ENCODE results near the gene KCNJ5. TPM values are rescaled to one million over a fixed set of nuclear protein-coding genes. Genes with fewer than 3 reads are reported as not detected.
A peak's percentile ranks its signal among the peaks of the same experiment; 100 is the strongest.

Gene KCNJ5
- total RNA-seq, 2 experiments from 2014 or later = 0.17 to 0.20 TPM

- DNase-seq (no peak), ATAC-seq (ENCODE audit: low read depth) (no peak)
- H3K9me3 Mint-ChIP-seq = no peaks in the 10 kb centered on the region
- peaks cover 13% of the 10 kb centered on the region for H3K4me1 Mint-ChIP-seq
- no peaks in the 10 kb centered on the region for H3K36me3 Mint-ChIP-seq
- POLR2A ChIA-PET = no interaction called here
- H3K27ac Mint-ChIP-seq = no peak overlapping the region
- H3K27me3 Mint-ChIP-seq = peaks cover 55% of the 10 kb centered on the region
- no peak overlapping the region for H3K4me3 Mint-ChIP-seq
Measured at GRCh38 chr11:128894286-128894681, 3.1 kb downstream of the KCNJ5 start.

GRCh38 chr11:128894685-128895084 lies 3.5 kb downstream of the KCNJ5 start:
- no peak overlapping the region for H3K4me3 Mint-ChIP-seq
- no peaks in the 10 kb centered on the region for H3K36me3 Mint-ChIP-seq
- ATAC-seq (ENCODE audit: low read depth) (no peak), DNase-seq (no peak)
- H3K9me3 Mint-ChIP-seq = no peaks in the 10 kb centered on the region
- H3K27me3 Mint-ChIP-seq = peaks cover 51% of the 10 kb centered on the region
- peaks cover 13% of the 10 kb centered on the region for H3K4me1 Mint-ChIP-seq
- POLR2A ChIA-PET = no interaction called here
- no peak overlapping the region for H3K27ac Mint-ChIP-seq

GRCh38 chr11:128895526-128895925 lies 4.4 kb downstream of the KCNJ5 start:
- no peak overlapping the region for H3K27ac Mint-ChIP-seq

GRCh38 chr11:128896356-128896755 lies 5.2 kb downstream of the KCNJ5 start:
- ATAC-seq (ENCODE audit: low read depth) = no peak
- Mint-ChIP-seq H3K27ac (no peak overlapping the region), H3K36me3 (no peaks in the 10 kb centered on the region), H3K9me3 (no peaks in the 10 kb centered on the region), H3K27me3 (peaks cover 41% of the 10 kb centered on the region), H3K4me1 (peaks cover 11% of the 10 kb centered on the region), H3K4me3 (no peak overlapping the region)
- POLR2A ChIA-PET = no interaction called here
- DNase-seq = no peak

More at GRCh38 chr11:128895526-128895925, 4.4 kb downstream of the KCNJ5 start:
- POLR2A ChIA-PET = no interaction called here
- Mint-ChIP-seq H3K4me3 (no peak overlapping the region), H3K27me3 (peaks cover 46% of the 10 kb centered on the region), H3K9me3 (no peaks in the 10 kb centered on the region), H3K36me3 (no peaks in the 10 kb centered on the region), H3K4me1 (peaks cover 13% of the 10 kb centered on the region)
- no peak for DNase-seq
- ATAC-seq (ENCODE audit: low read depth) = no peak

- DNase-seq (no peak), ATAC-seq (ENCODE audit: low read depth) (no peak)
- Mint-ChIP-seq H3K4me1 (peaks cover 7% of the 10 kb centered on the region), H3K27me3 (peaks cover 31% of the 10 kb centered on the region), H3K9me3 (no peaks in the 10 kb centered on the region), H3K36me3 (no peaks in the 10 kb centered on the region), H3K4me3 (no peak overlapping the region), H3K27ac (no peak overlapping the region)
- POLR2A ChIA-PET = no interaction called here
Measured at GRCh38 chr11:128897826-128898225, 6.7 kb downstream of the KCNJ5 start.

- no peak overlapping the region for H3K27ac Mint-ChIP-seq
- H3K9me3 Mint-ChIP-seq = no peaks in the 10 kb centered on the region
- no peak overlapping the region for H3K4me3 Mint-ChIP-seq
- DNase-seq = no peak
- peaks cover 5% of the 10 kb centered on the region for H3K4me1 Mint-ChIP-seq
- POLR2A ChIA-PET = no interaction called here
- no peak for ATAC-seq (ENCODE audit: low read depth)
- peaks cover 36% of the 10 kb centered on the region for H3K27me3 Mint-ChIP-seq
- no peaks in the 10 kb centered on the region for H3K36me3 Mint-ChIP-seq
Measured at GRCh38 chr11:128898580-128899344, 7.6 kb downstream of the KCNJ5 start.

GRCh38 chr11:128900468-128900867 lies 9.3 kb downstream of the KCNJ5 start:
- Mint-ChIP-seq H3K27me3 (peaks cover 43% of the 10 kb centered on the region), H3K36me3 (no peaks in the 10 kb centered on the region), H3K4me1 (no peaks in the 10 kb centered on the region), H3K4me3 (no peak overlapping the region), H3K27ac (no peak overlapping the region), H3K9me3 (no peaks in the 10 kb centered on the region)
- ATAC-seq (ENCODE audit: low read depth) (no peak), DNase-seq (no peak)
- POLR2A ChIA-PET = no interaction called here

- Mint-ChIP-seq H3K27ac (no peak overlapping the region), H3K4me3 (no peak overlapping the region), H3K27me3 (peaks cover 47% of the 10 kb centered on the region), H3K9me3 (no peaks in the 10 kb centered on the region), H3K36me3 (no peaks in the 10 kb centered on the region), H3K4me1 (peaks cover 5% of the 10 kb centered on the region)
- ATAC-seq (ENCODE audit: low read depth) = no peak
- no peak for DNase-seq
- POLR2A ChIA-PET = interaction anchor here (1.0 kb wide), 1 partner anchor 10 kb away, joined by 3 read pairs; no protein-coding TSS in a partner anchor
Measured at GRCh38 chr11:128901653-128902514, 10.7 kb downstream of the KCNJ5 start.

GRCh38 chr11:128902515-128903066 lies 11.4 kb downstream of the KCNJ5 start:
- DNase-seq (no peak), ATAC-seq (ENCODE audit: low read depth) (no peak)
- H3K4me3 Mint-ChIP-seq = no peak overlapping the region
- H3K9me3 Mint-ChIP-seq = no peaks in the 10 kb centered on the region
- no peaks in the 10 kb centered on the region for H3K36me3 Mint-ChIP-seq
- peaks cover 5% of the 10 kb centered on the region for H3K4me1 Mint-ChIP-seq
- peaks cover 50% of the 10 kb centered on the region for H3K27me3 Mint-ChIP-seq
- H3K27ac Mint-ChIP-seq = no peak overlapping the region
- POLR2A ChIA-PET = no interaction called here

GRCh38 chr11:128903248-128904061 lies 12.3 kb downstream of the KCNJ5 start:
- Mint-ChIP-seq H3K27ac (no peak overlapping the region), H3K4me3 (no peak overlapping the region), H3K27me3 (peaks cover 52% of the 10 kb centered on the region), H3K4me1 (peaks cover 5% of the 10 kb centered on the region), H3K36me3 (no peaks in the 10 kb centered on the region), H3K9me3 (no peaks in the 10 kb centered on the region)
- no peak for DNase-seq
- POLR2A ChIA-PET = no interaction called here
- ATAC-seq (ENCODE audit: low read depth) = no peak

- Mint-ChIP-seq H3K4me3 (no peak overlapping the region), H3K27me3 (peaks cover 53% of the 10 kb centered on the region), H3K9me3 (no peaks in the 10 kb centered on the region), H3K36me3 (no peaks in the 10 kb centered on the region), H3K4me1 (peaks cover 5% of the 10 kb centered on the region), H3K27ac (no peak overlapping the region)
- no peak for ATAC-seq (ENCODE audit: low read depth)
- POLR2A ChIA-PET = no interaction called here
- DNase-seq = no peak
Measured at GRCh38 chr11:128904303-128904655, 13.1 kb downstream of the KCNJ5 start.

GRCh38 chr11:128904656-128905344 lies 13.6 kb downstream of the KCNJ5 start:
- ATAC-seq (ENCODE audit: low read depth) = peak; percentile 23
- Mint-ChIP-seq H3K36me3 (no peaks in the 10 kb centered on the region), H3K4me3 (peak overlapping the region; percentile 13), H3K4me1 (peaks cover 5% of the 10 kb centered on the region), H3K27me3 (peaks cover 57% of the 10 kb centered on the region), H3K27ac (no peak overlapping the region), H3K9me3 (no peaks in the 10 kb centered on the region)
- POLR2A ChIA-PET = no interaction called here
- no peak for DNase-seq

Measured in activated naive CD8-positive, alpha-beta T cell treated with anti-CD3 and anti-CD28 coated beads, Interleukin-2, amount 10 ng/mL, durations not matched to agents 7 days and 5 days (primary cell).